Measurements from ENCODE around the gene MTHFR. TPM values are rescaled to one million over a fixed set of nuclear protein-coding genes. Genes with fewer than 3 reads are reported as not detected.

The MTHFR gene
- total RNA-seq, 3 donors from 2014 or later = 36.6 to 43.2 (median 42.5) TPM

DNA sequence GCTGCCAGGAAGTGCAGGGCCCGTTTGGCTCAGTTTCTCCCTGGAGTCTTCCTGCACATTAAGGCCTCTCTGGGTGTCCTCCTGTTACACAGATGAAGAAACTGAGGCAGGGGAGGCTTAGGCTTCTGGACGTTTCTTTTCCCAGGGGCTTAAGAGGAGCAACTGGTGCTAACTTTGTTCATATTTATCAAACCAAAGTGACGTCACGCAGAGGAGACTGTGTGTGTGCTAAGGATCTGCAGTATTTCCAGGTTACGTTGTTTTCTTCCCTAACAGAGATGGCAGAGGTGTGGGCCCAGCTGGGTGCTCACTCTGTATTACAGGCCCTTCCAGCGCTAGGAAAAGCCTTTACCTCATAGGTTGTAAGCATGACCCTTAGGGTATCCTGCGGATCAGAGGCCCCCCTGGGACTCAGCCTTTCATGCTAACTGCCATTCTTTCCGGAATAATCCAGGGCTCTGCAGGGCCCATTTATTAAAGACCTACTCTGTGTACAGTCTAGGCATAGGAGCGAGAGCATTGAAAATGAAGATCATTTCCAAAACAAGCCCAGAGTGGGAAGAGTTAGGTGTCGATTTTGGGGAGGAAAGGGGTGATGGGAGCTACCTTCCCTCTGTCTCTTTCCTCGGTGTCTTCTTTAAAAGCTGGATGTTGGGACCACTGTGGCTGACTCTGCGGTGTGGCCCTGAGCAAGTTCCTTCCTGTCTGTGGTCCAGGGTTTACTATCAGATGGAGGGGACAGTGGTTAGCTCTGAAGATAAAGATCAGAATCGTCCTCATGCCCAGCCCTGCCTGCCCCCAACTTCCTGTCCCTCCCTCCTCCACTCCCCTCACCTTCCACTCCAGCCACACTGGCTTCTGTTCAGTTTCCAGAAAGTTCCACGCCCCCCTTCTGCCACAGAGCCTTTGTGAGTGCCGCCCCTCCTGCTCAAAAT is 65.2 kb downstream of the MTHFR start:
- Histone ChIP-seq H3K9me3 (no peaks in the 10 kb centered on the region), H3K4me1 (ENCODE audit: low read depth) (peaks cover 8% of the 10 kb centered on the region)

DNA sequence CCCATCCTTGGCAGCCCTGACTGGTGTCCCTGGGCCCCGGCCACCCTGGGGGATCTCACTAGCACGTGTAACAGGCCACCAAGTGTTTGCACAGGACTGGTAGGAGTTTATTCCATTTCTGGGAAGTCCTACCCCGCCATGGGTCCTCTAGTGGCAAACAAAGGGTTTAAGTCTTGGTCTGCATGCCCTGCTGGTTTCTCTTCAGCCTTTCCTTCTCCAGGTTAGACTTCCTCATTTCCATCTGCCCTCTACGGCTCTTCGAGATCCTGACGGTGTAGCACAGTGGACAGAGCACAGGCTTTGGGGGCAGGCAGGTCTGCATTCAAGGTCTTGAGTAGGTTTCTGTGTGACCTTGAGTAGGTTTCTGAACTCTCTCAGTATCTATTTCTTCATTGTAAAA is 67.0 kb downstream of the MTHFR start:
- H3K36me3 ChIP-seq (ENCODE audit: low read depth) = no peaks in the 10 kb centered on the region
- intact Hi-C loops (cut with DNase I, micrococcal nuclease) = no loop called here
- DNase-seq = no peak
- H3K9me3 ChIP-seq = no peaks in the 10 kb centered on the region
- no peak for ATAC-seq
- H3K4me3 ChIP-seq = no peak overlapping the region
- TF ChIP-seq, protein P1, sequence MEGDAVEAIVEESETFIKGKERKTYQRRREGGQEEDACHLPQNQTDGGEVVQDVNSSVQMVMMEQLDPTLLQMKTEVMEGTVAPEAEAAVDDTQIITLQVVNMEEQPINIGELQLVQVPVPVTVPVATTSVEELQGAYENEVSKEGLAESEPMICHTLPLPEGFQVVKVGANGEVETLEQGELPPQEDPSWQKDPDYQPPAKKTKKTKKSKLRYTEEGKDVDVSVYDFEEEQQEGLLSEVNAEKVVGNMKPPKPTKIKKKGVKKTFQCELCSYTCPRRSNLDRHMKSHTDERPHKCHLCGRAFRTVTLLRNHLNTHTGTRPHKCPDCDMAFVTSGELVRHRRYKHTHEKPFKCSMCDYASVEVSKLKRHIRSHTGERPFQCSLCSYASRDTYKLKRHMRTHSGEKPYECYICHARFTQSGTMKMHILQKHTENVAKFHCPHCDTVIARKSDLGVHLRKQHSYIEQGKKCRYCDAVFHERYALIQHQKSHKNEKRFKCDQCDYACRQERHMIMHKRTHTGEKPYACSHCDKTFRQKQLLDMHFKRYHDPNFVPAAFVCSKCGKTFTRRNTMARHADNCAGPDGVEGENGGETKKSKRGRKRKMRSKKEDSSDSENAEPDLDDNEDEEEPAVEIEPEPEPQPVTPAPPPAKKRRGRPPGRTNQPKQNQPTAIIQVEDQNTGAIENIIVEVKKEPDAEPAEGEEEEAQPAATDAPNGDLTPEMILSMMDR (IDR thresholded peaks at IDR 0.05) = no peak
- H3K4me1 ChIP-seq (ENCODE audit: low read depth) = peaks cover 11% of the 10 kb centered on the region

More for the DNA sequence above, 65.2 kb downstream of the MTHFR start:
- Histone ChIP-seq H3K36me3 (ENCODE audit: low read depth) (no peaks in the 10 kb centered on the region), H3K4me3 (no peak overlapping the region)
- TF ChIP-seq, protein P1 (IDR thresholded peaks at IDR 0.05) = no peak
- intact Hi-C loops (cut with DNase I, micrococcal nuclease) = no loop called here
- DNase-seq (no peak), ATAC-seq (no peak)

DNA sequence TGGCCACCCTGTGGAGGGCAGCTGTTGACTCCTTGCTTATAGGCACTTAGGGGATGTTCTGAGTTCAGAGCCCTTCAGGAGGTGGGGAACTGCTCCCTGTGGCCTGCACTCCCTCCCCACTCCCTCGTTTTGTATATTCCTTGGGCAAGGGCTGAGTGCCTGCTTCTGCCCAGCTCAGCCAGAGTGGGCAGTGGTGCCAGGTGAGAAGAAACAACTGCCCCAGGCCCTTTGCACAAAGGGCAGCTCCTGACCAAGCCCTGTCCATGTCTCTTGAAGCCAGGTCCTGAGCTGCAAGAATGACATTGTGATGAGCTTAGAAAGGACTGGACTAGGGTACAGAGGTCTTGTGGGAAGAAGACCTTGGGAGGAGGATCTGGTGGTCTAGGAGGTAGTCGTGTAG is 67.7 kb downstream of the MTHFR start:
- Histone ChIP-seq H3K9me3 (no peaks in the 10 kb centered on the region), H3K4me3 (no peak overlapping the region), H3K4me1 (ENCODE audit: low read depth) (peaks cover 11% of the 10 kb centered on the region), H3K36me3 (ENCODE audit: low read depth) (no peaks in the 10 kb centered on the region)
- no peak for DNase-seq
- no peak for ATAC-seq
- TF ChIP-seq, protein P1 (IDR thresholded peaks at IDR 0.05) = no peak
- intact Hi-C loops (cut with DNase I, micrococcal nuclease) = no loop called here

DNA sequence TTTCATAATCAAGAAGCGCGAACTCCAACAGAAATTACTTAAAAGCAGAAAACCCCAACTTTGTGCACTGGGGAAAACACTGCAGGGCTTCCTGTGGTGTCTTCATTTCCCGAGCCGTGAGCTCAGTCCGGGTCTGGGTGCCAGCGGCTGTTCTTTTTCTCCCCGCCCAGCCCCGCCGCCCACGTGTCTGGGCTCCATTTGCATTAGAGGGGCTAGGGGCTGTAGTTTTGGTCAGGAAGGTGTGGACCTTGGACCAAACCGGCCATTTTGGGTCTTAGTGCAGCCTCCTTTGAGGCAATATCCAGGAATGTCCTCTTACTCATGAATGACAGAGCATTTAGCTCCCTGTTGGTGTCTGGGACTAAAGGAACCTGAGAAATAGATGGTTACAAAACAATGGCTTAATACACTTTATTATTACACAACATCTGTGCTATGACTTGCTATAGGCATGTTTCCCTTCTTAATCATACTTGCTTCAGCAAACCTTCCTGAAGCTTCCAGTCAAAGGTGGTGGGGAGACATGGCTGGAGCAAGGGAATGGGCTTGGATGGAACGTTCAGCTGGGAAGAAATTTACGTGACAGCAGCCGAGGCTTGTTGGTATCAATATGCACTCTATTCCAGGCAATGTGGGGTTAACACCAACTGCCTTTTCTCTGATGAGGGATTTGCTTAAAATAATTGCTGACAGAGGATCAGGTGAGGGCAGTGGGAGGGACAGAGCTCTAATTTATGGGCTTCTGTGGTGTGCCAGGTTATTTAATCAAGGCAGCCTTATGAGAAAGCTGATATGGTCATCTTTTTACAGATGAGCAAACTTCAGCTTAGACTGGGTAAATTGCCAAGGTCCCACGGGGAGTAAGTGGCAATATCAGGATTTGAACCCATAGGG is 68.8 kb downstream of the MTHFR start:
- Histone ChIP-seq H3K4me1 (ENCODE audit: low read depth) (peaks cover 16% of the 10 kb centered on the region), H3K36me3 (ENCODE audit: low read depth) (no peaks in the 10 kb centered on the region), H3K9me3 (no peaks in the 10 kb centered on the region), H3K4me3 (peak overlapping the region; percentile 56)
- ATAC-seq (peak; percentile 54), DNase-seq (peak; percentile 46 to 74 (median 56))
- TF ChIP-seq, protein P1 (IDR thresholded peaks at IDR 0.05) = no peak
- intact Hi-C loops (cut with DNase I, micrococcal nuclease) = no loop called here

DNA sequence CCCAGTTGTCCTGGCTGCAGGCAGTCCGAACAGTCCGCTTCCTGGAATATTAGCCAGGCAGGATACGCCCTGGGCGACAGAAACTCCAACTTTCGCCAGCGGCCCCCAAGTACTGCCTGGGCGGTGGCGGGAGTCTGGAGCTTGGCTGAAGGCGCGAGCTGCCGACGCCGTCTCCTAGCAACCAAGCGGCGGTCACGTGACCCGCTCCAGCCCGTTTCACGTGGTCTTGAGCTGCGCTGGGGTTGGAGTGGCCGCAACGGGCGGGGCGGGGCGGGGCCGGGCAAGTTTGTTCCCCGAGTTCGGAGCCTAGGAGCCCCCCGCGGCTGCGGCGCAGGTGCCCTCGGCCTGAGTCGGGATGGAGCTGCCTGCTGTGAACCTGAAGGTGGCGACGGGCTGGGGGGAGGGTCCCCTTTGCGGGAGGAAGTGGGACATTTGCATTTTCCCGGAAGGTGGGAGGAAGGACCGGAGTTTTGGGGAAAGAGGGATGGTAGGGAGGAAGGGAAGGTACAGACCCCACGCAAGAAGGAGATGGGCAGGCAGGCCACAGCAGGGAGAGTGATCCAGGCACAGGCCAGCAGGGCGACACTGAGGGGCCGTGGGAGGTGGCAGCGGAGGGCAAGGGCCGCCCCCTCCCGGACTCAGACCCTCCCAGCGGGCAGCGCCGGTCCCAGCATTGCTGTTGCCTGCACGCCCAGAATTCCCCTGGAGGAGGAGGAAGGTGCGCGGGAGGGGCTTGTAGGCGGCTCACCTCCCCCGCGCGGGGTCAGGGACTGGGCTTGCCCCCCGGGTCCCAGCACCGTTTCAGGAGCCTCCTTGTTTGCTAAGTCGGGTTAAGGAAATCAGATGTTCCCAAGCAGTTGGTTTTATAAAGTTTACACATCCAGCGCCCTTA is 69.7 kb downstream of the MTHFR start, which contains the start of gene AGTRAP:
AGTRAP (plus strand) TSS at position 283 of the 892 bp plus-strand sequence; CDS start at position 356, 73 bp downstream.
- TF ChIP-seq, protein P1 (IDR thresholded peaks at IDR 0.05) = no peak
- no peaks in the 10 kb centered on the region for H3K36me3 ChIP-seq (ENCODE audit: low read depth)
- no peaks in the 10 kb centered on the region for H3K9me3 ChIP-seq
- peak within 1 kb of the TSS; percentile 56 for H3K4me3 ChIP-seq
- intact Hi-C loops (cut with DNase I, micrococcal nuclease) = no loop called here
- DNase-seq (peak; percentile 95 to 98 (median 97)), ATAC-seq (peak; percentile 91)
- H3K4me1 ChIP-seq (ENCODE audit: low read depth) = peaks cover 21% of the 10 kb centered on the region
